ENCODE measurements around the gene SULT4A1. TPM values are rescaled to one million over a fixed set of nuclear protein-coding genes. Genes with fewer than 3 reads are reported as not detected.

Gene SULT4A1
- total RNA-seq, 1 donor: not detected

DNA sequence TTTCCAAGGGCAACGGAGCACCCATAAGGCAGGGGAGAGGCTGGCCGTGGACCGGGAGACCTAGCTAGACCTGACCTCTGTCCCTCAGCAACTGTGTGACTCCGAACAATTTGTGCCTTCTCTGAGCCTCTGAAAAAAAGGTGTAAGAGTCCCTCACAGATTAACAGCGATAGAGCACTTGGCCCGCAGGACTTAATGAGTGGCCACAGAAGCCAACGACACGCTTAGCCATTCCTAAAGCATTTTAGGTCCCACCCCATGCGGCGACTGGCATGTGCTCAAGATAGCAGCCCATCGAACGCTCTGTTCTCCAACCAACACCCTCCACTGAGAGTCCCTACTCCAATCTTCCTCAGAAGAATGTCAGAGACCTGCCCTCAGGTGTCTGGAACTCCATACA, 1.5 kb downstream of the SULT4A1 start:
- H3K4me3 ChIP-seq (ENCODE audit: low read depth, low read length): no peak overlapping the region
- no peak for DNase-seq (ENCODE audit: low read depth)
- TF ChIP-seq, protein P1, sequence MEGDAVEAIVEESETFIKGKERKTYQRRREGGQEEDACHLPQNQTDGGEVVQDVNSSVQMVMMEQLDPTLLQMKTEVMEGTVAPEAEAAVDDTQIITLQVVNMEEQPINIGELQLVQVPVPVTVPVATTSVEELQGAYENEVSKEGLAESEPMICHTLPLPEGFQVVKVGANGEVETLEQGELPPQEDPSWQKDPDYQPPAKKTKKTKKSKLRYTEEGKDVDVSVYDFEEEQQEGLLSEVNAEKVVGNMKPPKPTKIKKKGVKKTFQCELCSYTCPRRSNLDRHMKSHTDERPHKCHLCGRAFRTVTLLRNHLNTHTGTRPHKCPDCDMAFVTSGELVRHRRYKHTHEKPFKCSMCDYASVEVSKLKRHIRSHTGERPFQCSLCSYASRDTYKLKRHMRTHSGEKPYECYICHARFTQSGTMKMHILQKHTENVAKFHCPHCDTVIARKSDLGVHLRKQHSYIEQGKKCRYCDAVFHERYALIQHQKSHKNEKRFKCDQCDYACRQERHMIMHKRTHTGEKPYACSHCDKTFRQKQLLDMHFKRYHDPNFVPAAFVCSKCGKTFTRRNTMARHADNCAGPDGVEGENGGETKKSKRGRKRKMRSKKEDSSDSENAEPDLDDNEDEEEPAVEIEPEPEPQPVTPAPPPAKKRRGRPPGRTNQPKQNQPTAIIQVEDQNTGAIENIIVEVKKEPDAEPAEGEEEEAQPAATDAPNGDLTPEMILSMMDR (IDR thresholded peaks at IDR 0.05; ENCODE audit: insufficient read depth, low read length): no peak

GRCh38 chr22:43860126-43860525, 2.2 kb downstream of the SULT4A1 start:
- no peak overlapping the region for H3K4me3 ChIP-seq (ENCODE audit: low read depth, low read length)
- no peak for DNase-seq (ENCODE audit: low read depth)
- TF ChIP-seq, protein P1 (IDR thresholded peaks at IDR 0.05; ENCODE audit: insufficient read depth, low read length): no peak

DNA sequence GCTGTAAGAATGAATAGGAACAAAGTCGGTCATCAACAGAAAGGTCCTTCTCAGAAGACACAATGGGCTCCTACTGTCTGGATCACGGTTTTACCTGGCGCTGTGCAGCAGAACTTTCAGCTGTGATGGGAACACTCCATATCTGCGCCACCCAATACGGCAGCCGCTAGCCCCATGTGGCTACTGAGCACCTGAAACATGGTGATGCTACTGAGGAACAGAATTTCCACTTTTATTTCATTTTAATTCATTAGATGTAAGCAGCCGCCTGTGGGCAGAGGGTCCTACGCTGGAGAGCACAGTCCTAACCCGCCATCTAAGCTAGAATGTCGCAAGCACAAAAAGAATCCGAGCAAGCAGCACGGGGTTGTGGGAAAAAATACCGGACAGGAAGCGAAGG, 2.7 kb downstream of the SULT4A1 start:
- TF ChIP-seq, protein P1 (IDR thresholded peaks at IDR 0.05; ENCODE audit: insufficient read depth, low read length): no peak
- no peak for DNase-seq (ENCODE audit: low read depth)

GRCh38 chr22:43859176-43859575, 3.1 kb downstream of the SULT4A1 start:
- no peak for DNase-seq (ENCODE audit: low read depth)
- TF ChIP-seq, protein P1 (IDR thresholded peaks at IDR 0.05; ENCODE audit: insufficient read depth, low read length): no peak
- no peak overlapping the region for H3K4me3 ChIP-seq (ENCODE audit: low read depth, low read length)

More for the DNA sequence above, 2.7 kb downstream of the SULT4A1 start:
- H3K4me3 ChIP-seq (ENCODE audit: low read depth, low read length): no peak overlapping the region

GRCh38 chr22:43858156-43858895, 4.0 kb downstream of the SULT4A1 start:
- DNase-seq (ENCODE audit: low read depth): no peak
- TF ChIP-seq, protein P1 (IDR thresholded peaks at IDR 0.05; ENCODE audit: insufficient read depth, low read length): no peak

GRCh38 chr22:43857367-43857766, 4.9 kb downstream of the SULT4A1 start:
- TF ChIP-seq, protein P1 (IDR thresholded peaks at IDR 0.05; ENCODE audit: insufficient read depth, low read length): no peak
- no peak for DNase-seq (ENCODE audit: low read depth)
- no peak overlapping the region for H3K4me3 ChIP-seq (ENCODE audit: low read depth, low read length)

More at GRCh38 chr22:43858156-43858895, 4.0 kb downstream of the SULT4A1 start:
- H3K4me3 ChIP-seq (ENCODE audit: low read depth, low read length): no peak overlapping the region
